GM12878 (cell line): Measurements from ENCODE around the gene DGKI. TPM values are rescaled to one million over a fixed set of nuclear protein-coding genes. Genes with fewer than 3 reads are reported as not detected.

ENCODE experiments used
- ATAC-seq: fragments of 200-7000 bp; cut with Tn5 transposase; 3 replicates; pipeline ENCODE4 v1.9.1; 2020; ENCODE audit warnings: mild to moderate bottlenecking, moderate library complexity
- BruUV-seq: library from RNA; stranded (reverse); fragments of 400-500 nt; replicated peaks from 2 replicates; lab custom pipeline; 2021; lab: Mats Ljungman, UMichigan
- CTCF ChIA-PET: fragments of 300-600 bp; sonication (Branson Sonifier 250); formaldehyde crosslinking; extraction: SDS; loops from one replicate; lab custom pipeline; 2021; ENCODE audit warnings: inconsistent platforms; lab: Yijun Ruan, JAX
- POLR2A ChIA-PET: fragments of 350-600 bp; formaldehyde crosslinking; extraction: SDS; loops from one replicate; lab custom pipeline; 2021; ENCODE audit warnings: inconsistent platforms; lab: Charles Lee
- RAD21 ChIA-PET: fragments of 300-600 bp; sonication (Branson Sonifier 250); formaldehyde crosslinking; loops from one replicate; lab custom pipeline; 2023; ENCODE audit warnings: antibody characterized with exemption; ENCODE audit not compliant: unreplicated experiment; lab: Charles Lee
- SMC1A ChIA-PET: fragments of 300-600 bp; sonication (Branson Sonifier 250); formaldehyde crosslinking; loops from one replicate; lab custom pipeline; 2023; ENCODE audit not compliant: unreplicated experiment, uncharacterized antibody; lab: Charles Lee
- DNase-seq: peaks from one replicate; pipeline ENCODE4 v3.0.0-alpha.2; 2011; ENCODE audit warnings: low read depth, low spot score
- FAIRE-seq: peaks from 3 replicates; lab custom pipeline; 2011; peaks lifted over from hg19 to GRCh38; lab: Jason Lieb, UNC
- H2AFZ ChIP-seq: 2 replicates; pipeline ENCODE4 v1.6.0; 2011; ENCODE audit warnings: low read depth, low read length, control low read depth; ENCODE audit not compliant: control insufficient read depth
- H3K27ac ChIP-seq: 2 replicates; pipeline ENCODE4 v1.5.1; 2011; ENCODE audit warnings: control low read depth; ENCODE audit not compliant: control insufficient read depth, insufficient read depth
- H3K27me3 ChIP-seq, 2 experiments: replicated peaks in 1 of 2; 2 replicates each; pipeline versions ENCODE4 v1.6.0 to v1.6.1; 2011; ENCODE audit warnings: low read length in 1 of 2; ENCODE audit not compliant: control insufficient read depth in 2 of 2, insufficient read depth in 2 of 2
- H3K36me3 ChIP-seq, 2 experiments: 2 replicates each; pipeline ENCODE4 v1.5.1; 2011; ENCODE audit warnings: low read length in 1 of 2; ENCODE audit not compliant: control insufficient read depth in 2 of 2, insufficient read depth in 2 of 2
- H3K4me1 ChIP-seq: 2 replicates; pipeline ENCODE4 v1.6.1; 2011; ENCODE audit warnings: mild to moderate bottlenecking, low read length, moderate library complexity, mixed read lengths; ENCODE audit not compliant: control insufficient read depth, insufficient read depth
- H3K4me2 ChIP-seq: 2 replicates; pipeline ENCODE4 v1.6.0; 2011; ENCODE audit warnings: control low read depth; ENCODE audit not compliant: control insufficient read depth, insufficient read depth
- H3K4me3 ChIP-seq: fragments of 200-600 bp; sonication (generic); 2 replicates; pipeline ENCODE4 v1.5.1; 2016
- H3K79me2 ChIP-seq: 2 replicates; pipeline ENCODE4 v1.6.0; 2011; ENCODE audit warnings: low read length; ENCODE audit not compliant: control insufficient read depth, insufficient read depth
- H3K9ac ChIP-seq: 2 replicates; pipeline ENCODE4 v1.8.0; 2011; ENCODE audit warnings: low read length, control low read depth, mixed read lengths; ENCODE audit not compliant: control insufficient read depth, insufficient read depth
- H3K9me3 ChIP-seq: replicated peaks from 3 replicates; pipeline ENCODE4 v1.5.1; 2011; ENCODE audit warnings: mild to moderate bottlenecking, low read length; ENCODE audit not compliant: control insufficient read depth, insufficient read depth
- H4K20me1 ChIP-seq: 2 replicates; pipeline ENCODE4 v1.6.0; 2011; ENCODE audit not compliant: control insufficient read depth, insufficient read depth
- E2F4 ChIP-seq: IDR thresholded peaks from 2 replicates; pipeline ENCODE4 v1.6.1; 2012; ENCODE audit warnings: low read depth, low read length, improper control_type of control experiment
- EGR1 ChIP-seq, 2 experiments: IDR thresholded peaks; 1 replicate in 1 of 2; 2 replicates in 1 of 2; pipeline ENCODE4 v1.6.1; 2011 to 2012; ENCODE audit warnings: low read depth in 2 of 2, low read length in 2 of 2, borderline replicate concordance in 1 of 2, mild to moderate bottlenecking in 1 of 2, moderate library complexity in 1 of 2
- EZH2 ChIP-seq: IDR thresholded peaks from 2 replicates; pipeline ENCODE4 v1.6.1; 2012; ENCODE audit warnings: low read depth, mild to moderate bottlenecking, control low read depth, inconsistent platforms, low read length, borderline replicate concordance; ENCODE audit not compliant: control insufficient read depth
- HDAC2 ChIP-seq: fragments of 200-600 bp; sonication (generic); IDR thresholded peaks from 2 replicates; pipeline ENCODE4 v1.6.1; 2017
- MYB ChIP-seq: fragments of 150-350 bp; IDR thresholded peaks from 2 replicates; pipeline ENCODE4 v1.6.1; 2014; ENCODE audit warnings: mild to moderate bottlenecking, low read depth, low read length, borderline replicate concordance
- PAX8 ChIP-seq: fragments of 450-650 bp; IDR thresholded peaks from 2 replicates; pipeline ENCODE4 v1.6.1; 2017; ENCODE audit warnings: mild to moderate bottlenecking, moderate library complexity
- POU2F2 ChIP-seq: IDR thresholded peaks from 3 replicates; pipeline ENCODE4 v1.6.1; 2011; ENCODE audit warnings: low read depth, mild to moderate bottlenecking, low read length, borderline replicate concordance
- RUNX3 ChIP-seq: IDR thresholded peaks from 2 replicates; pipeline ENCODE4 v1.6.1; 2012; ENCODE audit warnings: low read length, inconsistent platforms
- YBX1 ChIP-seq: fragments of 450-650 bp; IDR thresholded peaks from 2 replicates; pipeline ENCODE4 v1.6.1; 2016; ENCODE audit warnings: antibody characterized with exemption
- ZNF687 ChIP-seq: fragments of 450-650 bp; IDR thresholded peaks from 2 replicates; pipeline ENCODE4 v1.6.1; 2017; ENCODE audit warnings: mild to moderate bottlenecking, moderate library complexity
- WGBS: methylation state at CpG from one replicate; pipeline ENCODE4 v1.1.6; 2016; ENCODE audit warnings: low lambda C conversion rate; ENCODE audit not compliant: insufficient replicate concordance, insufficient coverage; ENCODE audit errors: missing lambda C conversion rate; 5-methylcytosine and 5-hydroxymethylcytosine counted together
- in situ Hi-C: fragments of 300-500 bp; cut with MboI; formaldehyde crosslinking; loops from 9 replicates; pipeline ENCODE4 v1.14.3; 2018; ENCODE audit warnings: mixed read lengths
- intact Hi-C: fragments of 100-400 bp; cut with micrococcal nuclease; formaldehyde crosslinking; loops from one replicate; pipeline ENCODE4 v1.14.2; 2022; ENCODE audit not compliant: unreplicated experiment
- polyA plus RNA-seq, 11 experiments: library from polyadenylated mRNA; depleted of rRNA in 4 of 11; unstranded in 6 of 11; stranded (reverse) in 5 of 11; fragments of >200 nt; fragmentation: Nextera tagmentation in 4 of 11; fragmentation: Illumina TruSeq in 1 of 11; extraction: Ambion mirVana in 4 of 11; extraction: Trizol in 1 of 11; gene quantifications; 1 replicate in 1 of 11; 2 replicates in 10 of 11; pipeline versions ENCODE4 v1.2.1 to v1.2.3, GENCODE V29; 2011 to 2016; ENCODE audit warnings: inconsistent platforms in 2 of 11, missing spikeins in 2 of 11, low read depth in 1 of 11
- total RNA-seq, 4 experiments: library from RNA; depleted of rRNA in 3 of 4; stranded (reverse); fragments of >200 nt in 3 of 4; fragmentation: Illumina TruSeq in 1 of 4; extraction: Trizol in 1 of 4; gene quantifications; 2 replicates each; pipeline versions ENCODE4 v1.2.1 to v1.2.3, GENCODE V29; 2013 to 2021
- TF ChIP-seq, protein P1 (sequence below): fragments of 450-650 bp; IDR thresholded peaks from 2 replicates; pipeline ENCODE4 v1.6.1; 2018; ENCODE audit warnings: borderline replicate concordance, mild to moderate bottlenecking; ENCODE audit not compliant: partially characterized antibody
- TF ChIP-seq, protein P2 (sequence below): fragments of 150-350 bp; IDR thresholded peaks from 2 replicates; pipeline ENCODE4 v1.6.1; 2014; ENCODE audit warnings: mild to moderate bottlenecking, low read depth, low read length

DGKI gene
- total and polyA plus RNA-seq, 10 of the 15 experiments (the other 5 are each of a cell fraction or from before 2014, with no cell fraction given) = 10.4 to 37.1 (median 22.1) TPM

- H3K4me1 ChIP-seq = no peaks in the 10 kb centered on the region
- ChIA-PET SMC1A (interaction anchor here (0.7 to 2.0 kb wide), 12 partner anchors 12 to 1049 kb away, joined by 3 to 11 read pairs (median 4); no protein-coding TSS in a partner anchor), RAD21 (interaction anchor here (0.8 to 1.5 kb wide), 3 partner anchors 9 to 173 kb away, joined by 3 to 8 read pairs (median 4); no protein-coding TSS in a partner anchor), POLR2A (interaction anchor here (1.0 kb wide), 1 partner anchor 8 kb away, joined by 4 read pairs; no protein-coding TSS in a partner anchor), CTCF (interaction anchor here (0.7 to 2.2 kb wide), 25 partner anchors 9 to 1048 kb away, joined by 3 to 13 read pairs (median 4); partner anchors contain the start of gene PTN)
- in situ Hi-C loops = no loop called here
- BruUV-seq = no TSS peak
- 33% methylated on average over 6 of the region's 6 CpGs for WGBS
- intact Hi-C loops = loop anchor here (2.0 to 5.0 kb wide), 2 partner anchors 286 to 1047 kb away; no protein-coding TSS in a partner anchor
- no peak overlapping the region for H3K4me2 ChIP-seq
- no peak overlapping the region for H3K9ac ChIP-seq
- FAIRE-seq = no peak
- no peak overlapping the region for H2AFZ ChIP-seq
- no peaks in the 10 kb centered on the region for H4K20me1 ChIP-seq
- H3K27ac ChIP-seq = no peak overlapping the region
- TF ChIP-seq POU2F2 (no peak), YBX1 (no peak), EGR1 (IDR thresholded peaks at IDR 0.05; ENCODE audit: borderline replicate concordance in 1 of 2, low read depth in 2 of 2, low read length in 2 of 2) (no peak), HDAC2 (no peak), PAX8 (no peak), EZH2 (no peak), MYB (no peak), RUNX3 (no peak), ZNF687 (no peak), E2F4 (no peak)
- TF ChIP-seq, protein P1, sequence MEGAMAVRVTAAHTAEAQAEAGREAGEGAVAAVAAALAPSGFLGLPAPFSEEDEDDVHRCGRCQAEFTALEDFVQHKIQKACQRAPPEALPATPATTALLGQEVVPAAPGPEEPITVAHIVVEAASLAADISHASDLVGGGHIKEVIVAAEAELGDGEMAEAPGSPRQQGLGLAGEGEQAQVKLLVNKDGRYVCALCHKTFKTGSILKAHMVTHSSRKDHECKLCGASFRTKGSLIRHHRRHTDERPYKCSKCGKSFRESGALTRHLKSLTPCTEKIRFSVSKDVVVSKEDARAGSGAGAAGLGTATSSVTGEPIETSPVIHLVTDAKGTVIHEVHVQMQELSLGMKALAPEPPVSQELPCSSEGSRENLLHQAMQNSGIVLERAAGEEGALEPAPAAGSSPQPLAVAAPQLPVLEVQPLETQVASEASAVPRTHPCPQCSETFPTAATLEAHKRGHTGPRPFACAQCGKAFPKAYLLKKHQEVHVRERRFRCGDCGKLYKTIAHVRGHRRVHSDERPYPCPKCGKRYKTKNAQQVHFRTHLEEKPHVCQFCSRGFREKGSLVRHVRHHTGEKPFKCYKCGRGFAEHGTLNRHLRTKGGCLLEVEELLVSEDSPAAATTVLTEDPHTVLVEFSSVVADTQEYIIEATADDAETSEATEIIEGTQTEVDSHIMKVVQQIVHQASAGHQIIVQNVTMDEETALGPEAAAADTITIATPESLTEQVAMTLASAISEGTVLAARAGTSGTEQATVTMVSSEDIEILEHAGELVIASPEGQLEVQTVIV = no peak
- TF ChIP-seq, protein P2, sequence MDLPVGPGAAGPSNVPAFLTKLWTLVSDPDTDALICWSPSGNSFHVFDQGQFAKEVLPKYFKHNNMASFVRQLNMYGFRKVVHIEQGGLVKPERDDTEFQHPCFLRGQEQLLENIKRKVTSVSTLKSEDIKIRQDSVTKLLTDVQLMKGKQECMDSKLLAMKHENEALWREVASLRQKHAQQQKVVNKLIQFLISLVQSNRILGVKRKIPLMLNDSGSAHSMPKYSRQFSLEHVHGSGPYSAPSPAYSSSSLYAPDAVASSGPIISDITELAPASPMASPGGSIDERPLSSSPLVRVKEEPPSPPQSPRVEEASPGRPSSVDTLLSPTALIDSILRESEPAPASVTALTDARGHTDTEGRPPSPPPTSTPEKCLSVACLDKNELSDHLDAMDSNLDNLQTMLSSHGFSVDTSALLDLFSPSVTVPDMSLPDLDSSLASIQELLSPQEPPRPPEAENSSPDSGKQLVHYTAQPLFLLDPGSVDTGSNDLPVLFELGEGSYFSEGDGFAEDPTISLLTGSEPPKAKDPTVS = no peak
- no peaks in the 10 kb centered on the region for H3K36me3 ChIP-seq
- H3K4me3 ChIP-seq = no peak overlapping the region
- no peaks in the 10 kb centered on the region for H3K9me3 ChIP-seq
- ATAC-seq = no peak
- H3K79me2 ChIP-seq = no peaks in the 10 kb centered on the region
- no peaks in the 10 kb centered on the region for H3K27me3 ChIP-seq
- DNase-seq = no peak
Observed at GRCh38 chr7:137454767-137455166, 392.0 kb downstream of the DGKI start.
